Ectodermal cell (in vitro differentiated cells): Measurements from ENCODE around the gene TMEM273.

Experiments
- H3K27ac ChIP-seq: 2 replicates; pipeline ENCODE4 v1.7.0; 2013; ENCODE audit warnings: mild to moderate bottlenecking, low read depth, low read length; ENCODE audit not compliant: insufficient read depth, poor library complexity, severe bottlenecking
- H3K27me3 ChIP-seq: 2 replicates; pipeline ENCODE4 v1.7.0; 2013; ENCODE audit warnings: mild to moderate bottlenecking, low read length; ENCODE audit not compliant: insufficient read depth, control insufficient read depth, poor library complexity, severe bottlenecking
- H3K36me3 ChIP-seq: one replicate; pipeline ENCODE4 v1.7.0; 2013; ENCODE audit warnings: low read length; ENCODE audit not compliant: control insufficient read depth, insufficient read depth
- H3K4me1 ChIP-seq: one replicate; pipeline ENCODE4 v1.7.0; 2013; ENCODE audit warnings: low read length; ENCODE audit not compliant: control insufficient read depth, insufficient read depth
- H3K4me3 ChIP-seq: 2 replicates; pipeline ENCODE4 v1.7.0; 2013; ENCODE audit warnings: low read depth, low read length, control low read depth; ENCODE audit not compliant: insufficient read depth
- H3K9me3 ChIP-seq: 2 replicates; pipeline ENCODE4 v1.7.0; 2013; ENCODE audit warnings: mild to moderate bottlenecking, low read length, moderate library complexity; ENCODE audit not compliant: control insufficient read depth
- WGBS, 2 experiments: methylation state at CpG; one replicate each; pipeline ENCODE4 v1.1.7; 2013; ENCODE audit warnings: missing lambda C conversion rate in 2 of 2; 5-methylcytosine and 5-hydroxymethylcytosine counted together

Gene TMEM273

DNA sequence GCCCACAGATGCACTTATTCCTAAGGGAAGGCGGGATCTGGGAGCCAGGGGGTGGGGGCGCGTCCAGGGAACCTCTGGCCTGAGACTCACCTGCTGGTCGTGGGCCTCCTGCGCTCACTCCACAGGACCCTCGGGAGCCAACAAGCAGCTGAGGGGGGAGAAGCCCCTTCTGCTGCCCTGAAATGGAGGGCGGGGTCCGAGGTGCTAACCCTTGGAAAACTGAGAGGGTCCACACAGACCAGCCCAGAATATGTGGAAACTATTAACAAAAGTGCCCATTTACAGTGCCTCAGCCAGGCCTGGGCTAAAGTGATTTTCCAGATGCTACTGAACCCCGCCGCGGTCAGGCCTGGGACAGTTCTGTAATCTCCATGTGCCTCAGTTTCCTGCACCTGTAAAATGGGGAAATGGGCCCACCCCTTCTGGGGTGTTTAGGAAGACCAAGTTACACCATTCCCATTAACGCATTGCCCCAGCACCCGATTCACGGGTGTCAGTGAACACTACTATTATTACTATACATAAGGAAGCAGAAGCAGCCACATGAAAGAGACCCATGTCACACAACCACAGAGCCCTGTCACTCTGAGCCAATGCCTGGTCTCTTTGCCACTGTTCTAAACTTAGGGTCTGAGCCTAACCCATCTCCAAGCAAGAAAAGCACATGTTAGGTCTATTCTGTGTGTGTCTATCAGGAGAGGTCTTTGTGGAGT is 72.2 kb downstream of the TMEM273 start:
- no peaks in the 10 kb centered on the region for H3K9me3 ChIP-seq
- peaks cover 5% of the 10 kb centered on the region for H3K4me1 ChIP-seq
- no peaks in the 10 kb centered on the region for H3K36me3 ChIP-seq
- no peak overlapping the region for H3K27ac ChIP-seq
- peaks cover 19% of the 10 kb centered on the region for H3K27me3 ChIP-seq
- 84 to 86% methylated on average over 14 of the region's 14 CpGs for WGBS, 2 experiments
- H3K4me3 ChIP-seq: peak overlapping the region; percentile 20

DNA sequence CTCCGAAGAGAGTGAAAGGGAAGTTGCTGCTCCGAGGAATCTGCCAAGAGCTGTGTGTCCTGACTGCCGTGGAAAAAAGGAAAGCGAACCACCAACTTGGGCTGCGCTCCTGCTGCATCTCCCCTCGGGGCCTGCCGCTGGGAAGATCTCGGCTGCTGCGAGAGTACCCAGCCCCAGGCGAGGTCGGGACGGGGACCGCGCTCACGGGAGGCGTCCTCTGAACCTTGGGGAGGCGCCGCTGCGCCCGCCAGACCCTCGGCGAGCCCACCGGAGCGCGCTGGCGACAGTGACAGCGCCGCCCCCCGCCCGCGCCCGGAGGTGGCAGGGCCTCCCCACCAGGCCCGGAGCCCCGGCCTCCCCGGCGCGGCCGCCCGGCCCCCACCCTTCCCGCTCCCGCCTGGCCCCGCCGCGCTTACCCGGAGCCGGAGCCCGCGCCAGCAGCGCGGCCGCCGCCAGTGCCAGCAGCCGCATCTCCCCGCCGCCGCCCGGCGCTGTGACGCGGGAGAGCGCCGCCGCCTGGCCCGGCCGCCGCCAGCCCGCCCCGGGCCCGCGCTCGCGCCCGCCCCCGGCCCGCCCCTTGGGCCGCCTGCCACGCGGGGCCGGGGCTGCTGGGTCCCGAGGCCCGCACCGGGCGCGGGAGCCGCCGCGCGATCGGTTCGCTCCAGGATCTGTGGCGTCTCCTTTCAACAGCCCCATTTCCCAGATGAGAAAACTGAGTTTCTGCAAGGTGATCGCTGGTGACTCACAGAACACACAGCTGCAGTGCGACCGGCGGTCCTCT is 73.0 kb downstream of the TMEM273 start, which contains the start of gene VSTM4:
VSTM4 (minus strand) TSS at position 508 of the 781 bp plus-strand sequence; CDS start at position 471, 37 bp downstream.
- no peaks in the 10 kb centered on the region for H3K36me3 ChIP-seq
- 2 to 3% methylated on average over 95 of the region's 95 CpGs for WGBS, 2 experiments
- H3K9me3 ChIP-seq: no peaks in the 10 kb centered on the region
- no peak within 1 kb of the TSS for H3K27ac ChIP-seq
- H3K4me3 ChIP-seq: peak within 1 kb of the TSS; percentile 46
- H3K27me3 ChIP-seq: peaks cover 19% of the 10 kb centered on the region
- H3K4me1 ChIP-seq: peaks cover 5% of the 10 kb centered on the region

DNA sequence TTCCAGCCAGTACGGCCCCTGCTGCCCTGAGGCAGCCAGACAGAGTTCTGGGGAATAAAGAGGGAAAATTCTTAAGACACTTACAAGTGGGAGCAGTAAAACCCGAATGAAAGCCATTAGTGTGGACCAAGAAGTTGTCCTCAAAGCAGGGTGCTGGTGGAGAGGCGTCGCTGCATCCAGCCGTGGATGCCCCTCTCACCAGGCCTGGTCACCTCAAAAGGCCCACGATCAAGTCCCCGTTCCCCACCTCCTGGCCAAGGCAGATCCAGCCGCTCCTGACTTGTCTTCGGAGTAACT is 73.5 kb downstream of the TMEM273 start:
- 44 to 49% methylated on average over 9 of the region's 9 CpGs for WGBS, 2 experiments
- no peak overlapping the region for H3K27ac ChIP-seq
- H3K27me3 ChIP-seq: peaks cover 19% of the 10 kb centered on the region
- peaks cover 5% of the 10 kb centered on the region for H3K4me1 ChIP-seq
- no peaks in the 10 kb centered on the region for H3K36me3 ChIP-seq
- no peaks in the 10 kb centered on the region for H3K9me3 ChIP-seq
- H3K4me3 ChIP-seq: peak overlapping the region; percentile 46

DNA sequence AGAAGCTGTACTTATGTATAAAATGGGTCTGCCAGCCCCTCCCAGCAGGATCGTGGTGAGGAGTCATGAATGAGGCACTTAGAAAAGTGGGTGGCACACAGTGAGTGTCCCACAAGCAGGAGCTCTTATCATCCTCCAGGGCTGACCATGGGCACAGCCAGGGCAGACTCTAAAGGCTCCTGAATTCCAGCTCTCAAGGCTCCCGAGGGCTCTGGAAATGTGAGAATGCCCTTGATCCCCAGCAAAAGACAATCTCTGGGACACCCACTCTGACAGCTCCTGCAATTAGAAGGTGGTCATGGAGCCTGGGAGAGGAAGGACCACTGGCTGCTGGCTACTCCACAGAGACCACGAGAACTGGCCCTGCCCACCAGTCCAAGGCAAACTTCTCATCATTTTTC is 74.5 kb downstream of the TMEM273 start:
- Histone ChIP-seq H3K27me3 (peaks cover 19% of the 10 kb centered on the region), H3K4me1 (peaks cover 5% of the 10 kb centered on the region), H3K36me3 (no peaks in the 10 kb centered on the region), H3K9me3 (no peaks in the 10 kb centered on the region), H3K27ac (no peak overlapping the region), H3K4me3 (no peak overlapping the region)
- WGBS, 2 experiments: 91 to 92% methylated on average over 3 of the region's 3 CpGs

DNA sequence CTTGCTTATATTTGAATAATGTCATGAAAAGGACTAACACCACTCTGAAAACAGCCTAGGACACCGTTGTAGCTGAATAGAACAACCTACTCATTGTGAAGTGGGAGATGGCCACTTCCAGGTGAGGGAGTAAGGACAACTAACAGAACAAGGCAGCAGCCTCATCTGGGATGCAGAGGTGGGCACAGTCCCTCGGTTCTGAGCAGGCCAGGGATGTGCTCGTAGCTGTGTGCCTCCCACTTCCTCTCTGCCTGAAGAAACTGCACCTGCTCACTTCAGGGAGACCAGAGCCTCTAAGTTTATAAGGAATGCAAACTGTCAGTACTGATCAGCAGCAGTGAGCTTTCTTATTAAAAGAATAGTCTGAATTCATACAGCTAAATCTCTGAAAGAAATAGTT is 75.3 kb downstream of the TMEM273 start:
- Histone ChIP-seq H3K9me3 (no peaks in the 10 kb centered on the region), H3K36me3 (no peaks in the 10 kb centered on the region), H3K4me3 (no peak overlapping the region), H3K27ac (no peak overlapping the region), H3K27me3 (peaks cover 19% of the 10 kb centered on the region), H3K4me1 (peaks cover under 1% of the 10 kb centered on the region)
- 91% methylated on average over 3 of the region's 3 CpGs for WGBS, 2 experiments

DNA sequence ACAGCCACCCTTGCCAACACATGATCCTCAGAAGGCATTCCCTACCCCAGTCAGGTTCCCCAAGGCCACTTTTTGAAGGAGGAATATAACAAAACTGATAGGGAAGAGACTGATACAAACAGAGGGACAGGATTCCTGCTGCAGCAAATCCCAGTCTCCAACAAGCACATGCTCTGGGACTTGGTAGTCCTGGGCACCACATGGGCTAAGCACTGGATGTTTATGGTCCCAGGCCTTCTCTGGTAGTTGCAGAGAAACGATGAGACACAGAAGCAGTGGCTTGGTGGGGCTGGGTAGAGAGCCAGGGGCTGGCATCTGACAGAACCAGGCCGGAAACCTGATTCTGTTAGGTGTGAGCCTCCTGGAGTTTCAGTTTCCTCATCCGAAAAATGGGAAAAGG is 76.1 kb downstream of the TMEM273 start:
- H3K4me1 ChIP-seq: no peaks in the 10 kb centered on the region
- WGBS, 2 experiments: 90 to 94% methylated on average over 3 of the region's 3 CpGs

DNA sequence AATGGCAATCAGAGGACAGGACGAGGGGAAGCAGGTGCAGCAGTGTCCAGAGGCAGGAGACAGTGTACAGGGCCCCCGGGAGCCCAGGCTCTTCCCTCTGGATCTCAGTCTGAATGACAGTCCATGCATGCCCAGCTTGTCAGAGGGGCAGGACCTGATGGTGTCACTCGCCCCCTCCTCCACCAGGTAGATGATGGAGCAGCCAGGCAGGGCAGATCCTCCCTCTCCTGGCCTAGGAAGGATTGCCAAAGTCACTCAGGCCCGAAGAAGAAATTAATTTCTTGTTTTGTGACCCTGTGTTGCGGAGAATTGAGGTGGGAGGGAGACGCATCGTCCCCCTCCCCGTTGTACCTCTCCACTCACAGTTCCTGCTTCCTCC is 76.9 kb downstream of the TMEM273 start:
- H3K4me3 ChIP-seq: no peak overlapping the region
- H3K36me3 ChIP-seq: no peaks in the 10 kb centered on the region
- no peaks in the 10 kb centered on the region for H3K4me1 ChIP-seq
- H3K27ac ChIP-seq: no peak overlapping the region
- WGBS, 2 experiments: 90 to 92% methylated on average over 8 of the region's 8 CpGs
- H3K9me3 ChIP-seq: no peaks in the 10 kb centered on the region
- H3K27me3 ChIP-seq: peaks cover 19% of the 10 kb centered on the region

More for the DNA sequence above, 76.1 kb downstream of the TMEM273 start:
- H3K36me3 ChIP-seq: no peaks in the 10 kb centered on the region
- peaks cover 19% of the 10 kb centered on the region for H3K27me3 ChIP-seq
- H3K27ac ChIP-seq: no peak overlapping the region
- no peaks in the 10 kb centered on the region for H3K9me3 ChIP-seq
- no peak overlapping the region for H3K4me3 ChIP-seq

DNA sequence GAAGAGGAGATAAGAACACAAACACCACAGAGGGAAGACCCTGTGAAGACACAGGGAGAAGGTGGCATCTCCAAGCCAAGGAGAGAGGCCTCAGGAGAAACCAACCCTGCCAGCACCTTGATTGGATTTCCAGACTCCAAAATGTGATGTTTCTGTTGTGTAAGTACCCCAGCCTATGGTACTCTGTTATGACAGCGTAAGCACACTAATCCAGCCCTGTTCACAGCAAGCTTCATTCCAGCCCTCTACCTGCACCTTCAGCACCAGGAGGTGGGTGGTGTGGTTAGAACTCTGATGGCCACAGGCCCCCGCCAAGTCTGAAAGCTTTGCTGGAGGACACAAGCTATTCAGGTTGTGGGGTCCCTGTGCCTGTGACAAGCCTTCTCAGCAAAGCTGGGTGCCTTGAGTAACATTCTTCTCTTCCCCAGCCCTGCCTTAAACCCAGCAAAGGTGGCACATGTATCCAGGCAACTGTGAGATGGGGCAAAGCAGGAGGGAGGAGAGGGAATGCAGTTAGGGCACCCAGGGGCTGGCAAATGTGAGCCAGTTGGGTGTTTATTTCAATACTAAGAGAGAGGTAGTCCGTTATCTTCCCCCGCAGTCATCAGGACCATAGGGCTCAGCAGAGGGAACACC is 77.4 kb downstream of the TMEM273 start:
- no peaks in the 10 kb centered on the region for H3K9me3 ChIP-seq
- H3K4me1 ChIP-seq: no peaks in the 10 kb centered on the region
- 95 to 97% methylated on average over 4 of the region's 4 CpGs for WGBS, 2 experiments
- H3K36me3 ChIP-seq: no peaks in the 10 kb centered on the region
- no peak overlapping the region for H3K27ac ChIP-seq
- H3K27me3 ChIP-seq: peaks cover 15% of the 10 kb centered on the region
- H3K4me3 ChIP-seq: no peak overlapping the region

DNA sequence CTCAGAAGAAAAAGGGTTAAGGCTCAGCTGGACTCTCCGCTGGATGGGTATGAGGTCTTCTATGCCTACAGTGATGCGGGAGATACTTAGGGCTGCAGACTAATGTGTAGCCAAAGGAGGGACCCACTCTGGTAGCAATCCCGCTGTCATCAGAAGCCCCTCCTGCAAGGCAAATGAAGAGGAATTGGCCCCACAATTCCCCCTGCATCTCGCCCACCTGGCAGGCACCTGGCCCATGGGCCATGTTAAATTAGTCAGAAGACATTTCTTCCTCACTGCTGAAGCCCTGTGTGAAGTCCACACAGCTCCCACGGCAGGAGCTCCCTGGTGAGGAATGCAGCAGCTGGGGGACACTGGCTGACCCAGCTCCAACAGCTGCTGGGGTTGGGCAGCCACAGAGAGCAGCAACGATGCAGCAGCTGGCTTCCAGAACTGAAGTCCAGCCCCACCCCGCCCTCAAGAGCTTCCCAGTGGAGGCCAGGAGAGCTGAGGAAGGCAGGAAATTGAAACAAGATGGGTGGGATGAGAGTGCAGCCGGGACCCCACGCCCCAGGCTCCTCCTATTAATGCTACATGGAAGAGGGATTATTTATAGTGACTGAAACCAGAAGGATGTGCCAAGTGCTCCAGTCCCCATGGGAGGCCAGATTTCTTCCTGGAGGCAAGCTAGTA is 78.4 kb downstream of the TMEM273 start:
- Histone ChIP-seq H3K27ac (no peak overlapping the region), H3K36me3 (no peaks in the 10 kb centered on the region), H3K4me3 (no peak overlapping the region), H3K9me3 (no peaks in the 10 kb centered on the region), H3K4me1 (no peaks in the 10 kb centered on the region), H3K27me3 (peaks cover 10% of the 10 kb centered on the region)
- 79 to 80% methylated on average over 9 of the region's 9 CpGs for WGBS, 2 experiments

DNA sequence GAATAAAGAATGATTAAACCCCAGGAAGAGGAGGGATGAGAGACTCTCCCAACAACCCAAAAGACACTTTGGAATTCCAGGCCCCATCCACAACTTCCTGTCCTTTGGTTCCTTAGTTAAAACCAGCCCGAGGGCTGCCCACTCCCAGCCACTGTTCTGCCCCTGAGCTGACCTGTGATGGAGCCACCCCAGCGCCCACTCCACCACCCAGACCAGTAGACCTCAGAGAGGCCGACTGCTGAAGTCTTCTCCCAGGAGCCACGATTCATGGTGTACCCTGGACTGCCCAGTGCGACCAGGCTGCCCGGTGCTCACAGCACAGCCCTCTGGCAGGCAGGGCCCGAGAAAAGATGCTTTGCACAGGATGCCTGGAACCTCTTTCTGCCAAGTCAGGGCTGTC is 79.5 kb downstream of the TMEM273 start:
- Histone ChIP-seq H3K27me3 (no peaks in the 10 kb centered on the region), H3K27ac (no peak overlapping the region), H3K36me3 (no peaks in the 10 kb centered on the region), H3K9me3 (no peaks in the 10 kb centered on the region), H3K4me3 (no peak overlapping the region), H3K4me1 (no peaks in the 10 kb centered on the region)
- WGBS, 2 experiments: 93 to 94% methylated on average over 7 of the region's 7 CpGs
